Fibroblast of lung (primary cell): Measurements from ENCODE around the gene GBP5. TPM values are rescaled to one million over a fixed set of nuclear protein-coding genes. Genes with fewer than 3 reads are reported as not detected.
"Not testable (repeated sequence)": the region's sequence is repeated elsewhere in the genome, so short reads cannot be mapped to it uniquely, and the experiment has no call there.

ENCODE experiments used
- DNase-seq, 2 donors: peaks; one replicate each; pipeline versions ENCODE4 v3.0.0 to v3.0.0-alpha.2; 2010; ENCODE audit warnings: low read depth in 2 of 2
- H2AFZ ChIP-seq: 2 replicates; pipeline ENCODE4 v1.5.1; 2012; ENCODE audit warnings: low read length, control low read depth, inconsistent platforms
- H3K27ac ChIP-seq: 2 replicates; pipeline ENCODE4 v1.5.1; 2011; ENCODE audit warnings: low read length, control low read depth; ENCODE audit not compliant: insufficient read depth
- H3K27me3 ChIP-seq: 2 replicates; pipeline ENCODE4 v1.5.1; 2011; ENCODE audit warnings: mild to moderate bottlenecking, low read length; ENCODE audit not compliant: control insufficient read depth, insufficient read depth
- H3K36me3 ChIP-seq: 2 replicates; pipeline ENCODE4 v1.5.1; 2011; ENCODE audit warnings: low read length; ENCODE audit not compliant: control insufficient read depth, insufficient read depth
- H3K4me1 ChIP-seq: 2 replicates; pipeline ENCODE4 v1.5.1; 2011; ENCODE audit warnings: low read length; ENCODE audit not compliant: control insufficient read depth, insufficient read depth; ENCODE audit errors: extremely low read depth
- H3K4me2 ChIP-seq: 2 replicates; pipeline ENCODE4 v1.5.1; 2011; ENCODE audit warnings: low read length, control low read depth; ENCODE audit not compliant: insufficient read depth; ENCODE audit errors: extremely low read depth
- H3K4me3 ChIP-seq, 4 experiments: fragments of 200-600 bp in 1 of 4; sonication (generic) in 1 of 4; replicated peaks in 1 of 4; 2 replicates each; pipeline ENCODE4 v1.5.1; 2011 to 2016; ENCODE audit warnings: low read length in 4 of 4, low read depth in 3 of 4, mild to moderate bottlenecking in 3 of 4, control low read depth in 2 of 4, inconsistent platforms in 1 of 4, mixed read lengths in 1 of 4; ENCODE audit not compliant: insufficient read depth in 1 of 4; ENCODE audit errors: control extremely low read depth in 1 of 4
- H3K79me2 ChIP-seq: 2 replicates; pipeline ENCODE4 v1.5.1; 2012; ENCODE audit warnings: mild to moderate bottlenecking, low read length, inconsistent platforms; ENCODE audit not compliant: control insufficient read depth, insufficient read depth
- H3K9ac ChIP-seq: 2 replicates; pipeline ENCODE4 v1.5.1; 2011; ENCODE audit warnings: mild to moderate bottlenecking, low read length, control low read depth; ENCODE audit not compliant: insufficient read depth
- H3K9me3 ChIP-seq: 2 replicates; pipeline ENCODE4 v1.5.1; 2012; ENCODE audit warnings: low read depth, low read length; ENCODE audit not compliant: control insufficient read depth, insufficient read depth
- H4K20me1 ChIP-seq: 2 replicates; pipeline ENCODE4 v1.5.1; 2011; ENCODE audit warnings: low read length; ENCODE audit not compliant: control insufficient read depth, insufficient read depth; ENCODE audit errors: extremely low read depth
- EZH2 ChIP-seq: IDR thresholded peaks from 2 replicates; pipeline ENCODE4 v1.5.1; 2012; ENCODE audit warnings: low read length, control low read depth, mild to moderate bottlenecking; ENCODE audit errors: missing control alignments
- polyA minus RNA-seq: library from RNA; depleted of rRNA, polyadenylated mRNA; stranded (reverse); fragments of >200 nt; gene quantifications from 2 replicates; pipeline ENCODE4 v1.2.3, GENCODE V29; 2011; ENCODE audit warnings: low replicate concordance
- polyA plus RNA-seq, 2 donors: library from polyadenylated mRNA; depleted of rRNA in 1 of 2; stranded (reverse) in 1 of 2; unstranded in 1 of 2; fragments of >200 nt; gene quantifications; 2 replicates each; pipeline ENCODE4 v1.2.1, GENCODE V29; 2011 to 2012; ENCODE audit warnings: missing spikeins in 1 of 2
- total RNA-seq: library from RNA; depleted of rRNA; stranded (reverse); fragments of >200 nt; gene quantifications from 2 replicates; pipeline ENCODE4 v1.2.1, GENCODE V29; 2014
- TF ChIP-seq, protein P1 (sequence below), 2 donors: IDR thresholded peaks in 1 of 2; conservative IDR thresholded peaks in 1 of 2; 1 replicate in 1 of 2; 2 replicates in 1 of 2; pipeline ENCODE4 v1.5.1; 2011 to 2012; ENCODE audit warnings: low read length in 2 of 2, control low read depth in 1 of 2, inconsistent platforms in 1 of 2, low read depth in 1 of 2, mild to moderate bottlenecking in 1 of 2

GBP5 gene
- total RNA-seq: under 0.01 and 0.17 TPM in 2 replicates
- not detected in 2 replicates for polyA plus RNA-seq
- polyA plus RNA-seq (2012): not detected in 2 replicates
- polyA minus RNA-seq: not detected in 2 replicates

GRCh38 chr1:89272269-89273041 lies at the start of gene GBP5:
TSS of gene GBP5 (minus strand) at chr1:89272860. CDS start at chr1:89269555, 3,305 bp downstream.
- H4K20me1 ChIP-seq, H3K9ac ChIP-seq, H3K4me1 ChIP-seq, H3K4me3 ChIP-seq, H3K36me3 ChIP-seq, H3K79me2 ChIP-seq, H3K4me2 ChIP-seq, H3K27me3 ChIP-seq, H3K27ac ChIP-seq, H2AFZ ChIP-seq, H3K9me3 ChIP-seq: not testable (repeated sequence)
- peak in 1 of 2 donors; percentile 9 for DNase-seq

DNA sequence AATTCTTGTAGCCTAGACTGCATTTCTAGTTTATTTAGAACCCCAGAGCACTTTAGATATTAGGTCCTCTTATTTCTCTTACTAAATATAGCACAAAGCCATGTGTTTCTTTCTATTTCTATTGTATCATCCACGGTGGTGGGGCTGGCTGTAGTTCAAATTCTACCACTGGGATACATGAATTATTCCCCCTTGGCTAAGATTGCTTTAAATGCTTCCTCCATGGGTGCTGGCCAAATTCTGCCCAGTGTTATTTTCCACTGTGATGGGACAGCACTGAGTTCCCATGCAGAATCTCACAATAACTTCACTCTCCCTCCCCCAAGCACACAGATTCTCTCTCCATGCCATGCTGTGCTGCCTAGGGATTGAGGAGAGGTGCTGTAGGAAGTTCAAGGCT lies 49.7 kb upstream of the GBP5 start:
- Histone ChIP-seq H3K27ac (no peak overlapping the region), H3K4me2 (no peak overlapping the region), H3K9me3 (no peaks in the 10 kb centered on the region), H3K4me3 (no peak overlapping the region), H3K27me3 (no peaks in the 10 kb centered on the region), H4K20me1 (no peaks in the 10 kb centered on the region), H3K9ac (no peak overlapping the region), H3K36me3 (no peaks in the 10 kb centered on the region), H2AFZ (no peak overlapping the region), H3K4me1 (no peaks in the 10 kb centered on the region), H3K79me2 (no peaks in the 10 kb centered on the region)
- DNase-seq: no peak
- TF ChIP-seq, protein P1, sequence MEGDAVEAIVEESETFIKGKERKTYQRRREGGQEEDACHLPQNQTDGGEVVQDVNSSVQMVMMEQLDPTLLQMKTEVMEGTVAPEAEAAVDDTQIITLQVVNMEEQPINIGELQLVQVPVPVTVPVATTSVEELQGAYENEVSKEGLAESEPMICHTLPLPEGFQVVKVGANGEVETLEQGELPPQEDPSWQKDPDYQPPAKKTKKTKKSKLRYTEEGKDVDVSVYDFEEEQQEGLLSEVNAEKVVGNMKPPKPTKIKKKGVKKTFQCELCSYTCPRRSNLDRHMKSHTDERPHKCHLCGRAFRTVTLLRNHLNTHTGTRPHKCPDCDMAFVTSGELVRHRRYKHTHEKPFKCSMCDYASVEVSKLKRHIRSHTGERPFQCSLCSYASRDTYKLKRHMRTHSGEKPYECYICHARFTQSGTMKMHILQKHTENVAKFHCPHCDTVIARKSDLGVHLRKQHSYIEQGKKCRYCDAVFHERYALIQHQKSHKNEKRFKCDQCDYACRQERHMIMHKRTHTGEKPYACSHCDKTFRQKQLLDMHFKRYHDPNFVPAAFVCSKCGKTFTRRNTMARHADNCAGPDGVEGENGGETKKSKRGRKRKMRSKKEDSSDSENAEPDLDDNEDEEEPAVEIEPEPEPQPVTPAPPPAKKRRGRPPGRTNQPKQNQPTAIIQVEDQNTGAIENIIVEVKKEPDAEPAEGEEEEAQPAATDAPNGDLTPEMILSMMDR (conservative IDR thresholded peaks at IDR 0.05 in 1 of 2, IDR thresholded peaks at IDR 0.05 in 1 of 2; ENCODE audit: low read depth in 1 of 2, low read length in 2 of 2): no peak
- no peak for TF ChIP-seq EZH2

DNA sequence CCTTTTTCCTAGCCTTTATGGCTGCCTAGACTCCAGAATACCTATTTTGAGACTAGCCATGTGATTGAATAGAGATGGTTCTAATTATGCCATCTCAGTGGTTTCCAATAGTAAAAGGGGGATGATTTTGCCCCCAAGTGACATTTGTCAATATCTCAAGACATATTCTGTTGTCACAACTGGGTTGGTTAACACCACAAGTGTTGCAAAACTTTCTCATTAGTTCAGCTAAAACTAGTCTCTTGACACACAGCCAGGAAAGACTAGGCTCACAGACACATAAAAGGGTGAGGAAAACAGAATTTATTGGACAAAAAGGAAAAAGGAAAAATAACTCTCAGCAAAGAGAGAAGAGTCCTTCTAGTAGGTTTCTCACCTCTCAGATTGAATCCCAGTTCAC lies 39.9 kb upstream of the GBP5 start:
- no peaks in the 10 kb centered on the region for H3K27me3 ChIP-seq
- H3K4me2 ChIP-seq: no peak overlapping the region
- H4K20me1 ChIP-seq: no peaks in the 10 kb centered on the region
- H3K4me3 ChIP-seq: no peak overlapping the region
- TF ChIP-seq EZH2: no peak
- TF ChIP-seq, protein P1 (conservative IDR thresholded peaks at IDR 0.05 in 1 of 2, IDR thresholded peaks at IDR 0.05 in 1 of 2; ENCODE audit: low read depth in 1 of 2, low read length in 2 of 2): no peak
- H3K9me3 ChIP-seq: no peaks in the 10 kb centered on the region
- H2AFZ ChIP-seq: no peak overlapping the region
- H3K36me3 ChIP-seq: no peaks in the 10 kb centered on the region
- H3K27ac ChIP-seq: no peak overlapping the region
- DNase-seq: no peak
- no peak overlapping the region for H3K9ac ChIP-seq
- H3K79me2 ChIP-seq: no peaks in the 10 kb centered on the region
- no peaks in the 10 kb centered on the region for H3K4me1 ChIP-seq
